HepG2 (cell line): Measurements from ENCODE around the gene ATP7B. TPM values are rescaled to one million over a fixed set of nuclear protein-coding genes. Genes with fewer than 3 reads are reported as not detected.

Source experiments
- CENPT ChIP-seq: sonication (generic); formaldehyde crosslinking; IDR thresholded peaks from 2 replicates; pipeline ENCODE4 v1.8.0; 2022; ENCODE audit warnings: low read depth, mild to moderate bottlenecking, moderate library complexity, missing genetic modification reagents
- NFE2 ChIP-seq: sonication (generic); formaldehyde crosslinking; IDR thresholded peaks from 2 replicates; pipeline ENCODE4 v1.4.0; 2020; ENCODE audit warnings: missing genetic modification reagents
- POLR2A ChIP-seq, 2 experiments: IDR thresholded peaks; 2 replicates each; pipeline ENCODE4 v1.6.1; 2011; ENCODE audit warnings: low read depth in 2 of 2, low read length in 2 of 2, mild to moderate bottlenecking in 1 of 2, moderate library complexity in 1 of 2; ENCODE audit not compliant: insufficient read depth in 1 of 2
- YEATS4 ChIP-seq: sonication (generic); formaldehyde crosslinking; IDR thresholded peaks from 2 replicates; pipeline ENCODE4 v1.4.0; 2020; ENCODE audit warnings: missing genetic modification reagents, borderline replicate concordance
- ZBTB38 ChIP-seq: sonication (generic); formaldehyde crosslinking; IDR thresholded peaks from 2 replicates; pipeline ENCODE4 v1.5.1; 2020; ENCODE audit warnings: mild to moderate bottlenecking, missing genetic modification reagents
- ZKSCAN1 ChIP-seq: fragments of 150-350 bp; IDR thresholded peaks from 2 replicates; pipeline ENCODE4 v1.6.1; 2014; ENCODE audit warnings: low read length
- ZMAT5 ChIP-seq: sonication (generic); formaldehyde crosslinking; IDR thresholded peaks from 2 replicates; pipeline ENCODE4 v1.5.0; 2020; ENCODE audit warnings: mild to moderate bottlenecking, low read depth, missing genetic modification reagents, borderline replicate concordance
- ZNF205 ChIP-seq: IDR thresholded peaks from 2 replicates; pipeline ENCODE4 v1.6.1; 2018; ENCODE audit warnings: missing biosample characterization, missing genetic modification reagents
- ZNF260 ChIP-seq: sonication (generic); formaldehyde crosslinking; IDR thresholded peaks from 2 replicates; pipeline ENCODE4 v1.4.0; 2020; ENCODE audit warnings: missing genetic modification reagents, low read depth, mild to moderate bottlenecking, borderline replicate concordance
- ZNF589 ChIP-seq: sonication (generic); formaldehyde crosslinking; conservative IDR thresholded peaks from 2 replicates; pipeline ENCODE4 v1.8.0; 2022; ENCODE audit warnings: mild to moderate bottlenecking, moderate library complexity, missing genetic modification reagents
- ZNF772 ChIP-seq: sonication (generic); formaldehyde crosslinking; IDR thresholded peaks from 2 replicates; pipeline ENCODE4 v1.5.0; 2020; ENCODE audit warnings: mild to moderate bottlenecking, missing genetic modification reagents
- ZNF800 ChIP-seq: sonication (generic); formaldehyde crosslinking; IDR thresholded peaks from 2 replicates; pipeline ENCODE4 v1.4.0; 2020; ENCODE audit warnings: missing genetic modification reagents
- ZNF891 ChIP-seq: sonication (generic); formaldehyde crosslinking; IDR thresholded peaks from 2 replicates; pipeline ENCODE4 v1.5.0; 2020; ENCODE audit warnings: mild to moderate bottlenecking, missing genetic modification reagents
- polyA plus RNA-seq, 8 experiments: library from polyadenylated mRNA; depleted of rRNA in 3 of 8; stranded (reverse) in 7 of 8; unstranded in 1 of 8; fragments of >200 nt; fragmentation: Illumina TruSeq in 4 of 8; extraction: Trizol in 4 of 8; gene quantifications; 2 replicates each; pipeline versions ENCODE4 v1.2.1 to v1.2.3, GENCODE V29; 2011 to 2016; ENCODE audit warnings: low read depth in 4 of 8, missing spikeins in 1 of 8, mixed read lengths in 1 of 8; ENCODE audit not compliant: insufficient read depth in 1 of 8
- total RNA-seq, 5 experiments: library from RNA; depleted of rRNA; stranded (reverse); fragments of >200 nt; fragmentation: Illumina TruSeq; extraction: Trizol; gene quantifications; 2 replicates each; pipeline ENCODE4 v1.2.3, GENCODE V29; 2016; ENCODE audit warnings: low read depth in 1 of 5
- TF ChIP-seq, protein P1 (sequence below), 2 experiments: sonication (generic) in 1 of 2; formaldehyde crosslinking in 1 of 2; IDR thresholded peaks; 2 replicates each; pipeline versions ENCODE4 v1.4.0 to v1.6.1; 2018 to 2020; ENCODE audit warnings: missing genetic modification reagents in 2 of 2, borderline replicate concordance in 1 of 2, low read depth in 1 of 2, mild to moderate bottlenecking in 1 of 2, missing biosample characterization in 1 of 2
- TF ChIP-seq, protein P2 (sequence below): sonication (generic); formaldehyde crosslinking; IDR thresholded peaks from 2 replicates; pipeline ENCODE4 v1.5.0; 2020; ENCODE audit warnings: missing genetic modification reagents
- TF ChIP-seq, protein P3 (sequence below): sonication (generic); formaldehyde crosslinking; IDR thresholded peaks from 2 replicates; pipeline ENCODE4 v1.4.0; 2020; ENCODE audit warnings: mild to moderate bottlenecking, missing genetic modification reagents, borderline replicate concordance
- TF ChIP-seq, protein P4 (sequence below): sonication (generic); formaldehyde crosslinking; IDR thresholded peaks from 2 replicates; pipeline ENCODE4 v1.8.0; 2022; ENCODE audit warnings: mild to moderate bottlenecking, missing genetic modification reagents, moderate library complexity

ATP7B gene
- total and polyA plus RNA-seq, 2 of the 13 experiments (the other 11 are each of a cell fraction or from before 2014, with no cell fraction given): 31.8 to 57.4 TPM

GRCh38 chr13:52025475-52026245 lies 14.4 kb upstream of the ATP7B start (continued):
- 0 out of 2 replicates have a peak, but pooled peaks have one; percentile 47 for TF ChIP-seq ZNF589 (CRISPR knock-in tag)
- 0 out of 2 replicates have a peak, but pooled peaks have one; percentile 56 for TF ChIP-seq ZBTB38 (CRISPR knock-in tag)
- TF ChIP-seq, protein P1, sequence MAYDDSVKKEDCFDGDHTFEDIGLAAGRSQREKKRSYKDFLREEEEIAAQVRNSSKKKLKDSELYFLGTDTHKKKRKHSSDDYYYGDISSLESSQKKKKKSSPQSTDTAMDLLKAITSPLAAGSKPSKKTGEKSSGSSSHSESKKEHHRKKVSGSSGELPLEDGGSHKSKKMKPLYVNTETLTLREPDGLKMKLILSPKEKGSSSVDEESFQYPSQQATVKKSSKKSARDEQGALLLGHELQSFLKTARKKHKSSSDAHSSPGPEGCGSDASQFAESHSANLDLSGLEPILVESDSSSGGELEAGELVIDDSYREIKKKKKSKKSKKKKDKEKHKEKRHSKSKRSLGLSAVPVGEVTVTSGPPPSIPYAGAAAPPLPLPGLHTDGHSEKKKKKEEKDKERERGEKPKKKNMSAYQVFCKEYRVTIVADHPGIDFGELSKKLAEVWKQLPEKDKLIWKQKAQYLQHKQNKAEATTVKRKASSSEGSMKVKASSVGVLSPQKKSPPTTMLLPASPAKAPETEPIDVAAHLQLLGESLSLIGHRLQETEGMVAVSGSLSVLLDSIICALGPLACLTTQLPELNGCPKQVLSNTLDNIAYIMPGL (CRISPR knock-in tag; IDR thresholded peaks at IDR 0.05; ENCODE audit: borderline replicate concordance in 1 of 2, low read depth in 1 of 2): no peak; a peak in 1 of 4 replicates
- TF ChIP-seq POLR2A (IDR thresholded peaks at IDR 0.05; ENCODE audit: insufficient read depth in 1 of 2, low read depth in 2 of 2, low read length in 2 of 2): no peak
- no peak for TF ChIP-seq ZNF260 (CRISPR knock-in tag)
- TF ChIP-seq ZNF205 (CRISPR knock-in tag): no peak
- no peak for TF ChIP-seq ZMAT5 (CRISPR knock-in tag)
- no peak for TF ChIP-seq ZNF800
- no peak for TF ChIP-seq NFE2
- TF ChIP-seq, protein P2, sequence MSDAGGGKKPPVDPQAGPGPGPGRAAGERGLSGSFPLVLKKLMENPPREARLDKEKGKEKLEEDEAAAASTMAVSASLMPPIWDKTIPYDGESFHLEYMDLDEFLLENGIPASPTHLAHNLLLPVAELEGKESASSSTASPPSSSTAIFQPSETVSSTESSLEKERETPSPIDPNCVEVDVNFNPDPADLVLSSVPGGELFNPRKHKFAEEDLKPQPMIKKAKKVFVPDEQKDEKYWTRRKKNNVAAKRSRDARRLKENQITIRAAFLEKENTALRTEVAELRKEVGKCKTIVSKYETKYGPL: no peak
- TF ChIP-seq ZNF772 (CRISPR knock-in tag): peak; percentile 77
- TF ChIP-seq ZNF891 (CRISPR knock-in tag): no peak
- no peak for TF ChIP-seq ZKSCAN1
- TF ChIP-seq, protein P3, sequence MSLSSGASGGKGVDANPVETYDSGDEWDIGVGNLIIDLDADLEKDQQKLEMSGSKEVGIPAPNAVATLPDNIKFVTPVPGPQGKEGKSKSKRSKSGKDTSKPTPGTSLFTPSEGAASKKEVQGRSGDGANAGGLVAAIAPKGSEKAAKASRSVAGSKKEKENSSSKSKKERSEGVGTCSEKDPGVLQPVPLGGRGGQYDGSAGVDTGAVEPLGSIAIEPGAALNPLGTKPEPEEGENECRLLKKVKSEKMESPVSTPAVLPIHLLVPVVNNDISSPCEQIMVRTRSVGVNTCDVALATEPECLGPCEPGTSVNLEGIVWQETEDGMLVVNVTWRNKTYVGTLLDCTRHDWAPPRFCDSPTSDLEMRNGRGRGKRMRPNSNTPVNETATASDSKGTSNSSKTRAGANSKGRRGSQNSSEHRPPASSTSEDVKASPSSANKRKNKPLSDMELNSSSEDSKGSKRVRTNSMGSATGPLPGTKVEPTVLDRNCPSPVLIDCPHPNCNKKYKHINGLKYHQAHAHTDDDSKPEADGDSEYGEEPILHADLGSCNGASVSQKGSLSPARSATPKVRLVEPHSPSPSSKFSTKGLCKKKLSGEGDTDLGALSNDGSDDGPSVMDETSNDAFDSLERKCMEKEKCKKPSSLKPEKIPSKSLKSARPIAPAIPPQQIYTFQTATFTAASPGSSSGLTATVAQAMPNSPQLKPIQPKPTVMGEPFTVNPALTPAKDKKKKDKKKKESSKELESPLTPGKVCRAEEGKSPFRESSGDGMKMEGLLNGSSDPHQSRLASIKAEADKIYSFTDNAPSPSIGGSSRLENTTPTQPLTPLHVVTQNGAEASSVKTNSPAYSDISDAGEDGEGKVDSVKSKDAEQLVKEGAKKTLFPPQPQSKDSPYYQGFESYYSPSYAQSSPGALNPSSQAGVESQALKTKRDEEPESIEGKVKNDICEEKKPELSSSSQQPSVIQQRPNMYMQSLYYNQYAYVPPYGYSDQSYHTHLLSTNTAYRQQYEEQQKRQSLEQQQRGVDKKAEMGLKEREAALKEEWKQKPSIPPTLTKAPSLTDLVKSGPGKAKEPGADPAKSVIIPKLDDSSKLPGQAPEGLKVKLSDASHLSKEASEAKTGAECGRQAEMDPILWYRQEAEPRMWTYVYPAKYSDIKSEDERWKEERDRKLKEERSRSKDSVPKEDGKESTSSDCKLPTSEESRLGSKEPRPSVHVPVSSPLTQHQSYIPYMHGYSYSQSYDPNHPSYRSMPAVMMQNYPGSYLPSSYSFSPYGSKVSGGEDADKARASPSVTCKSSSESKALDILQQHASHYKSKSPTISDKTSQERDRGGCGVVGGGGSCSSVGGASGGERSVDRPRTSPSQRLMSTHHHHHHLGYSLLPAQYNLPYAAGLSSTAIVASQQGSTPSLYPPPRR (CRISPR knock-in tag): peak; percentile 89
- TF ChIP-seq CENPT (CRISPR knock-in tag): no peak
- TF ChIP-seq, protein P4, sequence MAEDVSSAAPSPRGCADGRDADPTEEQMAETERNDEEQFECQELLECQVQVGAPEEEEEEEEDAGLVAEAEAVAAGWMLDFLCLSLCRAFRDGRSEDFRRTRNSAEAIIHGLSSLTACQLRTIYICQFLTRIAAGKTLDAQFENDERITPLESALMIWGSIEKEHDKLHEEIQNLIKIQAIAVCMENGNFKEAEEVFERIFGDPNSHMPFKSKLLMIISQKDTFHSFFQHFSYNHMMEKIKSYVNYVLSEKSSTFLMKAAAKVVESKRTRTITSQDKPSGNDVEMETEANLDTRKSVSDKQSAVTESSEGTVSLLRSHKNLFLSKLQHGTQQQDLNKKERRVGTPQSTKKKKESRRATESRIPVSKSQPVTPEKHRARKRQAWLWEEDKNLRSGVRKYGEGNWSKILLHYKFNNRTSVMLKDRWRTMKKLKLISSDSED (CRISPR knock-in tag): no peak
- TF ChIP-seq YEATS4 (CRISPR knock-in tag): no peak; the same call in 1 of the 2 replicates
